ENCODE measurements around the gene IARS1.

IARS1 gene

GRCh38 chr9:92290785-92291429, 2.6 kb downstream of the IARS1 start:
- peaks cover 30 to 43% of the 10 kb centered on the region in 2 donors for H3K4me1 Mint-ChIP-seq (ENCODE audit: low read depth in 2 of 2)
- ATAC-seq (replicated peaks): no peak
- H3K4me3 Mint-ChIP-seq: no peak overlapping the region

GRCh38 chr9:92289708-92290390, 3.6 kb downstream of the IARS1 start:
- H3K4me1 Mint-ChIP-seq (ENCODE audit: low read depth in 2 of 2): peaks cover 26 to 42% of the 10 kb centered on the region in 2 donors
- no peak overlapping the region for H3K4me3 Mint-ChIP-seq
- no peaks in the 10 kb centered on the region for H3K27me3 Mint-ChIP-seq
- H3K27ac Mint-ChIP-seq: peak overlapping the region in 1 of 2 donors; percentile 20
- ATAC-seq (replicated peaks) (no peak), DNase-seq (no peak)
- no peaks in the 10 kb centered on the region for H3K9me3 Mint-ChIP-seq
- H3K36me3 Mint-ChIP-seq (ENCODE audit: insufficient read depth): peaks cover 62% of the 10 kb centered on the region

More at GRCh38 chr9:92290785-92291429, 2.6 kb downstream of the IARS1 start:
- Mint-ChIP-seq H3K27ac (peak overlapping the region; percentile 1 to 13), H3K36me3 (ENCODE audit: insufficient read depth) (peaks cover 51% of the 10 kb centered on the region), H3K9me3 (no peaks in the 10 kb centered on the region), H3K27me3 (no peaks in the 10 kb centered on the region)
- no peak for DNase-seq

GRCh38 chr9:92279302-92279701, 14.2 kb downstream of the IARS1 start:
- Mint-ChIP-seq H3K4me1 (ENCODE audit: low read depth in 2 of 2) (peaks cover 17 to 23% of the 10 kb centered on the region in 2 donors), H3K9me3 (no peaks in the 10 kb centered on the region), H3K36me3 (ENCODE audit: insufficient read depth) (peaks cover 81% of the 10 kb centered on the region), H3K4me3 (no peak overlapping the region), H3K27ac (no peak overlapping the region), H3K27me3 (no peaks in the 10 kb centered on the region)
- ATAC-seq (replicated peaks) (no peak), DNase-seq (no peak)

- no peak for DNase-seq
- H3K4me1 Mint-ChIP-seq (ENCODE audit: low read depth in 2 of 2): peaks cover 17 to 23% of the 10 kb centered on the region in 2 donors
Measured at GRCh38 chr9:92278110-92278509, 15.4 kb downstream of the IARS1 start.

GRCh38 chr9:92276331-92277032, 17.0 kb downstream of the IARS1 start:
- peak overlapping the region; percentile 77 to 93 for H3K27ac Mint-ChIP-seq
- DNase-seq: no peak
- peaks cover 17 to 23% of the 10 kb centered on the region in 2 donors for H3K4me1 Mint-ChIP-seq (ENCODE audit: low read depth in 2 of 2)
- ATAC-seq (replicated peaks): peak; percentile 90
- H3K36me3 Mint-ChIP-seq (ENCODE audit: insufficient read depth): peaks cover 84% of the 10 kb centered on the region
- peak overlapping the region; percentile 24 to 69 for H3K4me3 Mint-ChIP-seq
- no peaks in the 10 kb centered on the region for H3K9me3 Mint-ChIP-seq
- H3K27me3 Mint-ChIP-seq: no peaks in the 10 kb centered on the region

More at GRCh38 chr9:92278110-92278509, 15.4 kb downstream of the IARS1 start:
- no peaks in the 10 kb centered on the region for H3K9me3 Mint-ChIP-seq
- H3K27ac Mint-ChIP-seq: peak overlapping the region in 1 of 2 donors; percentile 15
- H3K4me3 Mint-ChIP-seq: peak overlapping the region in 1 of 2 donors; percentile 69
- H3K36me3 Mint-ChIP-seq (ENCODE audit: insufficient read depth): peaks cover 84% of the 10 kb centered on the region
- no peak for ATAC-seq (replicated peaks)
- no peaks in the 10 kb centered on the region for H3K27me3 Mint-ChIP-seq

GRCh38 chr9:92275541-92275940, 18.0 kb downstream of the IARS1 start:
- H3K4me1 Mint-ChIP-seq (ENCODE audit: low read depth in 2 of 2): peaks cover 17 to 23% of the 10 kb centered on the region in 2 donors
- H3K9me3 Mint-ChIP-seq: no peaks in the 10 kb centered on the region
- peak overlapping the region in 1 of 2 donors; percentile 69 for H3K4me3 Mint-ChIP-seq
- peak overlapping the region; percentile 77 to 93 for H3K27ac Mint-ChIP-seq
- no peak for DNase-seq
- H3K27me3 Mint-ChIP-seq: no peaks in the 10 kb centered on the region
- no peak for ATAC-seq (replicated peaks)
- peaks cover 84% of the 10 kb centered on the region for H3K36me3 Mint-ChIP-seq (ENCODE audit: insufficient read depth)

GRCh38 chr9:92270511-92270910, 23.0 kb downstream of the IARS1 start:
- DNase-seq: no peak
- Mint-ChIP-seq H3K9me3 (no peaks in the 10 kb centered on the region), H3K4me3 (no peak overlapping the region), H3K27ac (no peak overlapping the region), H3K27me3 (no peaks in the 10 kb centered on the region), H3K36me3 (ENCODE audit: insufficient read depth) (peaks cover 89% of the 10 kb centered on the region), H3K4me1 (ENCODE audit: low read depth in 2 of 2) (peaks cover 0 to 3% of the 10 kb centered on the region in 2 donors)
- no peak for ATAC-seq (replicated peaks)

GRCh38 chr9:92266486-92266885, 27.0 kb downstream of the IARS1 start:
- H3K4me3 Mint-ChIP-seq: no peak overlapping the region
- peaks cover 0 to 3% of the 10 kb centered on the region in 2 donors for H3K4me1 Mint-ChIP-seq (ENCODE audit: low read depth in 2 of 2)
- no peak overlapping the region for H3K27ac Mint-ChIP-seq
- H3K9me3 Mint-ChIP-seq: no peaks in the 10 kb centered on the region
- H3K36me3 Mint-ChIP-seq (ENCODE audit: insufficient read depth): peaks cover 92% of the 10 kb centered on the region
- DNase-seq: no peak
- no peak for ATAC-seq (replicated peaks)
- no peaks in the 10 kb centered on the region for H3K27me3 Mint-ChIP-seq

GRCh38 chr9:92265154-92265553, 28.3 kb downstream of the IARS1 start:
- DNase-seq (no peak), ATAC-seq (replicated peaks) (no peak)
- no peak overlapping the region for H3K27ac Mint-ChIP-seq
- H3K4me3 Mint-ChIP-seq: no peak overlapping the region
- no peaks in the 10 kb centered on the region for H3K27me3 Mint-ChIP-seq
- H3K36me3 Mint-ChIP-seq (ENCODE audit: insufficient read depth): peaks cover 92% of the 10 kb centered on the region
- peaks cover 0 to 3% of the 10 kb centered on the region in 2 donors for H3K4me1 Mint-ChIP-seq (ENCODE audit: low read depth in 2 of 2)
- H3K9me3 Mint-ChIP-seq: no peaks in the 10 kb centered on the region

GRCh38 chr9:92263131-92263530, 30.4 kb downstream of the IARS1 start:
- DNase-seq (no peak), ATAC-seq (replicated peaks) (no peak)
- Mint-ChIP-seq H3K4me1 (ENCODE audit: low read depth in 2 of 2) (no peaks in the 10 kb centered on the region), H3K4me3 (no peak overlapping the region), H3K36me3 (ENCODE audit: insufficient read depth) (peaks cover 91% of the 10 kb centered on the region), H3K27ac (peak overlapping the region in 1 of 2 donors; percentile 59), H3K9me3 (no peaks in the 10 kb centered on the region), H3K27me3 (no peaks in the 10 kb centered on the region)

GRCh38 chr9:92257327-92257726, 36.2 kb downstream of the IARS1 start:
- H3K36me3 Mint-ChIP-seq (ENCODE audit: insufficient read depth): peaks cover 82% of the 10 kb centered on the region

GRCh38 chr9:92254381-92255337, 38.8 kb downstream of the IARS1 start:
- Mint-ChIP-seq H3K27ac (no peak overlapping the region), H3K27me3 (no peaks in the 10 kb centered on the region), H3K4me1 (ENCODE audit: low read depth in 2 of 2) (no peaks in the 10 kb centered on the region), H3K4me3 (no peak overlapping the region), H3K36me3 (ENCODE audit: insufficient read depth) (peaks cover 81% of the 10 kb centered on the region), H3K9me3 (no peaks in the 10 kb centered on the region)
- DNase-seq: no peak
- ATAC-seq (replicated peaks): no peak

More at GRCh38 chr9:92257327-92257726, 36.2 kb downstream of the IARS1 start:
- no peaks in the 10 kb centered on the region for H3K4me1 Mint-ChIP-seq (ENCODE audit: low read depth in 2 of 2)
- DNase-seq: no peak
- H3K9me3 Mint-ChIP-seq: no peaks in the 10 kb centered on the region
- H3K4me3 Mint-ChIP-seq: no peak overlapping the region
- no peak for ATAC-seq (replicated peaks)
- H3K27ac Mint-ChIP-seq: peak overlapping the region in 1 of 2 donors; percentile 59
- H3K27me3 Mint-ChIP-seq: no peaks in the 10 kb centered on the region

GRCh38 chr9:92253656-92254055, 39.8 kb downstream of the IARS1 start:
- DNase-seq: no peak
- H3K4me1 Mint-ChIP-seq (ENCODE audit: low read depth in 2 of 2): no peaks in the 10 kb centered on the region
- no peak overlapping the region for H3K4me3 Mint-ChIP-seq
- H3K9me3 Mint-ChIP-seq: no peaks in the 10 kb centered on the region
- no peaks in the 10 kb centered on the region for H3K27me3 Mint-ChIP-seq
- ATAC-seq (replicated peaks): no peak
- no peak overlapping the region for H3K27ac Mint-ChIP-seq
- H3K36me3 Mint-ChIP-seq (ENCODE audit: insufficient read depth): peaks cover 84% of the 10 kb centered on the region
